WTC11 (cell line): ENCODE data around the gene AGBL1.
"Not testable (repeated sequence)": the region's sequence is repeated elsewhere in the genome, so short reads cannot be mapped to it uniquely, and the experiment has no call there.

Experiments used
- CTCF ChIP-seq: fragments of 200-600 bp; IDR thresholded peaks from 2 replicates; pipeline ENCODE4 v1.8.0; 2022; ENCODE audit warnings: antibody characterized with exemption
- E2F5 ChIP-seq: sonication (generic); formaldehyde crosslinking; IDR thresholded peaks from 2 replicates; pipeline ENCODE4 v1.8.1; 2022; ENCODE audit warnings: mild to moderate bottlenecking, moderate library complexity, missing genetic modification reagents
- NFE2L1 ChIP-seq: sonication (generic); formaldehyde crosslinking; IDR thresholded peaks from 2 replicates; pipeline ENCODE4 v1.8.1; 2023; ENCODE audit warnings: missing genetic modification reagents
- TF ChIP-seq, protein P1 (sequence below): sonication (generic); formaldehyde crosslinking; IDR thresholded peaks from 2 replicates; pipeline ENCODE4 v1.8.0; 2022; ENCODE audit warnings: mild to moderate bottlenecking, missing genetic modification reagents
- TF ChIP-seq, protein P2 (sequence below): sonication (generic); formaldehyde crosslinking; IDR thresholded peaks from 2 replicates; pipeline ENCODE4 v1.8.0; 2022; ENCODE audit warnings: mild to moderate bottlenecking, missing genetic modification reagents

DNA sequence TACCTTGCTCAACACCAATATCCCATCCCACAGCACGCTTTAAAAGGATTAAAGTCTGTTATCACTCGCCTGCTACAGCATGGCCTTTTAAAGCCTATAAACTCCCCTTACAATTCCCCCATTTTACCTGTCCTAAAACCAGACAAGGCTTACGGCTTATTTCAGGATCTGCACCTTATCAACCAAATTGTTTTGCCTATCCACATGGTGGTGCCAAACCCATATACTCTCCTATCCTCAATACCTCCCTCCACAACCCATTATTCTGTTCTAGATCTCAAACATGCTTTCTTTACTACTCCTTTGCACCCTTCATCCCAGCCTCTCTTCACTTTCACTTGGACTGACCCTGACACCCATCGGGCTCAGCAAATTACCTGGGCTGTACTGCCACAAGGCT is 962.9 kb downstream of the AGBL1 start:
- not testable (repeated sequence) for TF ChIP-seq CTCF; NFE2L1 (CRISPR knock-in tag); E2F5 (CRISPR knock-in tag)
- TF ChIP-seq, protein P1, sequence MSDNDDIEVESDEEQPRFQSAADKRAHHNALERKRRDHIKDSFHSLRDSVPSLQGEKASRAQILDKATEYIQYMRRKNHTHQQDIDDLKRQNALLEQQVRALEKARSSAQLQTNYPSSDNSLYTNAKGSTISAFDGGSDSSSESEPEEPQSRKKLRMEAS (CRISPR knock-in tag), result not testable (repeated sequence)
- TF ChIP-seq, protein P2, sequence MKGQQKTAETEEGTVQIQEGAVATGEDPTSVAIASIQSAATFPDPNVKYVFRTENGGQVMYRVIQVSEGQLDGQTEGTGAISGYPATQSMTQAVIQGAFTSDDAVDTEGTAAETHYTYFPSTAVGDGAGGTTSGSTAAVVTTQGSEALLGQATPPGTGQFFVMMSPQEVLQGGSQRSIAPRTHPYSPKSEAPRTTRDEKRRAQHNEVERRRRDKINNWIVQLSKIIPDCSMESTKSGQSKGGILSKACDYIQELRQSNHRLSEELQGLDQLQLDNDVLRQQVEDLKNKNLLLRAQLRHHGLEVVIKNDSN, result not testable (repeated sequence)
